Retinal pigment epithelial cell (primary cell): ENCODE results near the gene SPDL1.

Experiments
- DNase-seq: peaks from one replicate; pipeline ENCODE4 v3.0.0-alpha.2; 2010; ENCODE audit warnings: low read depth
- H3K4me3 ChIP-seq: 2 replicates; pipeline ENCODE4 v1.5.1; 2011; ENCODE audit warnings: mild to moderate bottlenecking, low read length, control low read depth, moderate library complexity
- TF ChIP-seq, protein P1 (sequence below): conservative IDR thresholded peaks from 2 replicates; pipeline ENCODE4 v1.5.1; 2011; ENCODE audit warnings: low read depth, low read length, control low read depth, inconsistent platforms

The SPDL1 gene

DNA sequence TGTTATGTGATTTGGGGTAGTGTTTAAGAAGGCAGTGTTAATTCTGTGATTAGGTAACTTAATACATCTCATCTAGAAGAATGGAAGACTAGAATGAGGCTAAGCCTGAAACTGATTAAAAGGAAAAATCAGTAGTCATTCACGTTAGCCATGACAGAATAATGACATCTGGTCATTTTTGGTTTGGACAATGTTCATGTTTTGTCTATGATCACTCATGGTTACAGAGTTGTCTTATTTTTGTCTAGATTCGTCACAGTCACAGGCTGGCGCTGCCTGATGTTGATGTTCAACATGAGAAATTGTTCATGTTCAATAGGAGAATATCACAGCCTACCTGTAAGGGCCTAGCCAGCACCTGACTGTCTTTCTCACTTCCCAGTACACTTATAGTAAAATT is 44.0 kb downstream of the SPDL1 start:
- TF ChIP-seq, protein P1, sequence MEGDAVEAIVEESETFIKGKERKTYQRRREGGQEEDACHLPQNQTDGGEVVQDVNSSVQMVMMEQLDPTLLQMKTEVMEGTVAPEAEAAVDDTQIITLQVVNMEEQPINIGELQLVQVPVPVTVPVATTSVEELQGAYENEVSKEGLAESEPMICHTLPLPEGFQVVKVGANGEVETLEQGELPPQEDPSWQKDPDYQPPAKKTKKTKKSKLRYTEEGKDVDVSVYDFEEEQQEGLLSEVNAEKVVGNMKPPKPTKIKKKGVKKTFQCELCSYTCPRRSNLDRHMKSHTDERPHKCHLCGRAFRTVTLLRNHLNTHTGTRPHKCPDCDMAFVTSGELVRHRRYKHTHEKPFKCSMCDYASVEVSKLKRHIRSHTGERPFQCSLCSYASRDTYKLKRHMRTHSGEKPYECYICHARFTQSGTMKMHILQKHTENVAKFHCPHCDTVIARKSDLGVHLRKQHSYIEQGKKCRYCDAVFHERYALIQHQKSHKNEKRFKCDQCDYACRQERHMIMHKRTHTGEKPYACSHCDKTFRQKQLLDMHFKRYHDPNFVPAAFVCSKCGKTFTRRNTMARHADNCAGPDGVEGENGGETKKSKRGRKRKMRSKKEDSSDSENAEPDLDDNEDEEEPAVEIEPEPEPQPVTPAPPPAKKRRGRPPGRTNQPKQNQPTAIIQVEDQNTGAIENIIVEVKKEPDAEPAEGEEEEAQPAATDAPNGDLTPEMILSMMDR = no peak
- DNase-seq = no peak

GRCh38 chr5:169628892-169629291 is 45.3 kb downstream of the SPDL1 start:
- H3K4me3 ChIP-seq = no peak overlapping the region

More for the DNA sequence above, 44.0 kb downstream of the SPDL1 start:
- no peak overlapping the region for H3K4me3 ChIP-seq

DNA sequence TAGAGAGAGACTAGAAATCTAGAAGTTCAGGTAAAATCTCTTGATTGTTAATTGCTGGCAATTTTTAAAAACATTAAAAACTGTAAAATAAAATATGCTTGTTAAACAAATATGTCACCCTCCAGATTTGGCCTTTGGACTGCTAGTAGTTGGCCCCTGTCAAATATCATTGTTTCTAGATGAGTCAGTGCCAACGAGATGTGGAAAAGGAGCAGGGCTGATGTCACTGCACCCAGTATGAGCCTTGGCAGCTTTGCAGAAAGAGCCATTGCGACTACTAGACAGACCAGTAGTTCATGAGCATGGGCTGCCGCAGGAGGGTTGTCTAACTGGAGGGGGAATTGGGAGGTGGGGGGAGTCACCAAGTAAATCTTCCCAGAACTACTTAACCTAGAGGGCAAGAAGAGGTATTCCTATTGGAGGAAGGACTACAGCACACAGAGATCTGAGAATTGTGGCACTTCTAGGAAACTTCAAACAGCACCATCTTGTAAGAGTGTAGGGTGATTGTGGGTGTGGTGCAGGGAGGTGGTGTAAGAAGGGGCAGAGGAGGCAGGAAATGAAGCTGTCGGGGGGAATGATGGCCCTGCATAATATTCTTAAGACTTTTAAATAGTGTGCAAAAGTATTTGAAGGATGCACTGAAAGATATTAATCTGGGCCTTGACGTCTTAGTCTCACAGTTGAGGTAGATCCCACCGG is 46.4 kb downstream of the SPDL1 start:
- TF ChIP-seq, protein P1 = no peak
- no peak overlapping the region for H3K4me3 ChIP-seq
- peak; percentile 68 for DNase-seq

More at GRCh38 chr5:169628892-169629291, 45.3 kb downstream of the SPDL1 start:
- DNase-seq = no peak
- TF ChIP-seq, protein P1 = no peak

GRCh38 chr5:169631360-169631759 is 47.8 kb downstream of the SPDL1 start:
- no peak overlapping the region for H3K4me3 ChIP-seq
- TF ChIP-seq, protein P1 = no peak
- DNase-seq = no peak

- DNase-seq = no peak
- no peak overlapping the region for H3K4me3 ChIP-seq
- TF ChIP-seq, protein P1 = no peak
These were observed 49.4 kb downstream of the SPDL1 start for GRCh38 chr5:169632946-169633345.

GRCh38 chr5:169634606-169635005 is 51.0 kb downstream of the SPDL1 start:
- TF ChIP-seq, protein P1 = no peak
- H3K4me3 ChIP-seq = no peak overlapping the region
- no peak for DNase-seq

GRCh38 chr5:169635936-169636335 is 52.4 kb downstream of the SPDL1 start:
- TF ChIP-seq, protein P1 = no peak
- H3K4me3 ChIP-seq = no peak overlapping the region
- DNase-seq = no peak
